GM19193 (cell line): ENCODE data around the gene LPGAT1.

Experiments used
- POLR2A ChIP-seq: IDR thresholded peaks from 4 replicates; pipeline ENCODE4 v1.6.1; 2011; ENCODE audit not compliant: insufficient read depth, insufficient read length; ENCODE audit errors: extremely low read depth

LPGAT1 gene

DNA sequence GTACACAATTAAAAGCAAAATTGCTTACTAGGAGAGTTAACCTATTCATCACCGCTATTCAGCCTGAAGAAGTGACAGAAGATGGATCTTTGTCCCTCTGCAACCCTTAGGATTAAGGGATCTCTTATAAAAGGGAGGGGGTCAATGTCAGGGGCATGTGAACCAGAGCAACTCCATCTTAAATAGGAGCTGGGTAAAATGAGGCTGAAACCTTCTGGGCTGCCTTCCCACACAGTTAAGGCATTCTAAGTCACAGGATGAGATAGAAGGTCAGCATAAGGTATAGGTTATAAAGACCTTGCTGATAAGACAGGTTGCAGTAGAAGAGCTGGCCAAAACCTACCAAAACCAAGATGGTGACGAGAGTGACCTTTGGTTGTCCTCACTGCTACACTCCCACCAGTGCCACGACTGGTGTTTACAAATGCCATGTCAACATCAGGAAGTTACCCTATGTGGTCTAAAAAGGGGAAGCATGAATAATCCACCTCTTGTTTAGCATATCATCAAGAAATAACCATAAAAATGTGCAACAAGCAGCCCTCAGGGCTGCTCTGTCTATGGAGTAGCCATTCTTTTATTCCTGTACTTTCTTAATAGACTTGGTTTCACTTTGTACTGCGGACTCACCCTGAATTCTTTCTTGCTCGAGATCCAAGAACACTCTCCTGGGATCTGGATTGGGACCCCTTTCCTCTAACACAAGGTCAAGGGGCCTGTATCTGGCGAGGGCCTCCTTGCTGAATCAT lies 119.8 kb downstream of the LPGAT1 start:
- TF ChIP-seq POLR2A: no peak

DNA sequence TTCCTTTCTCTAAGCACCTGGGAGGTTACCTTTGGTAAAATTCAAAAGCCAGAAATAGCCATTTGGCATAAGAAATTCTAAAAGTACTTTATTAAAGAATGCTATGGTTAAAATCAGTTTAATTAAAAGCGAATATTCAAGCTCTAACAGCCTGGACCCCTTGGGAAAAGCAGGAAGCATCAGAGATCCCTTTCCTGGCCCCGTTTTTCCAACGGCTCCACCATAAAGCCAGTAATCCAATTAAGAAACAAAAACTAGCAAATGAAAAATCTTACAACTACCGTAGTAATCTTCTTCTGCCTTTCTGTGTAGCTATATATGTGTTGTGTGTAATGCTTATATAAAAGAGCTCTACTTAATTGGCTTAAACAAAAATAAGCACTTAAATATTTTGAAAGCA lies 121.6 kb downstream of the LPGAT1 start:
- TF ChIP-seq POLR2A: no peak

DNA sequence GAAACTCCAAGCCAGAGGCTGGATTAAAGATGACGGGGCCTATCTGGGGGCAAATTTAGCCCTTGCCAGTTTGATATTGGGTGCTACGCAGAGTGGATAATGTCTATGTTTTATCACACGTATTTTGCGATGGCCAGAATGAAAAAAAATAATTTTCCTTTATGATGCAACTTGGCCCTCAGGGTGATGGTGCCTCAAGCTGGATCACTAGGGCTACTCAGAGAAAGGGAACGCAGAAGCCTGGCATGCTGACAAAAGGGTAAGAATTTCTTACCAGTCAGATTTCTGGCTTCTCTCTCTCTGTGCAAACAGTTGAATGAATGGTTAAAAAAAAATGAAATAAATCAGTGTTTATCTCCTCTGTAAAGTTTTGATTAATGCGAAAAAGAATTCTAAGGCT lies 122.6 kb downstream of the LPGAT1 start:
- no peak for TF ChIP-seq POLR2A

DNA sequence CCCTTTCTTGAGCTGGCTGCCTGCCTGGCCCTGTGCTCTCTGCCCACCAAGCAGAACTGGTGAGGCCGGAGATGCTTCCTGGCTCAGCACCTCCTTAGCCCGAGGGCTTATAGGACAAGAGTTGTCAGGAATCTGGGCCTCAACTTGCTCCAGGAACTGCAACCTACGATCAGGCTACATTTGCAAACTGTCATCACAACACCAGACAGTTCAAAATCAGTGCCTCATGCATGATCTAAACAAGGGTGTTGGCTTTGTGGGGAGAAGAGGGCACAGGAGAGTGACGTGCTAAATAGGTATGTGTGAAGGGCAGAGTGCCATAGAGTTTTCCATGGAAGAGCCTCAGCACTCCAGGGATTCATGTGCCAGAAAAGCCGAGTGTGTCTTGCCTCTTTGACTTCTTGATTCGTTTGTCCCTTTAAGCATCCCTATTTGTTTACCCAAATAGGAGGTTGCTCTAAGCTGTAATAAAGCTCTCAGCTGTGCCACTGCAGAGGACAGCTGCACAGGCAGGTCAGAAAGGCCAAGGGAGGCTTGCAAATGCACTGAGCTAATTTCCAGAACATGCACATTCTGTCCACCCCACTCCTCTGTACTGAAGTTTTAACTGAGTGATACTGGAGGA lies 125.0 kb downstream of the LPGAT1 start:
- no peak for TF ChIP-seq POLR2A

DNA sequence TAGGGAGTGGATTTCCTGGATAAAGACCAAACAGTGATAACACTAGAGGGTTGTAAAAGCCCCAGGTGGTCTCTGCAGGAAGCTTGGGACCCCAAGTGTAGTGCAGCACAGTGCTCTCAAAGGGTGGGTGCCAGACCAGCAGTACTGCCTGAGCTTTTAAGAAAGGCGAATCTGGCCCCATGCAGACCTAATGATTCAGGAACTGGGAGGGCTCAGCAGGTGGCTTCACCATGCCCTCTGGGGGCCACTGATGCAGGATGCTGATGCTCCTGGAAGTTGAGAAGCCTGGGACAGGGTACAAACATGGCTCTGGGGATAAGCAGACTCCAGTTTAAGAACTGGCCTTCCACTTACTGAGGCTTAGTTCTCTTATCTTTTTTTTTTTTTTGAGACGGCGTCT lies 126.0 kb downstream of the LPGAT1 start:
- no peak for TF ChIP-seq POLR2A

DNA sequence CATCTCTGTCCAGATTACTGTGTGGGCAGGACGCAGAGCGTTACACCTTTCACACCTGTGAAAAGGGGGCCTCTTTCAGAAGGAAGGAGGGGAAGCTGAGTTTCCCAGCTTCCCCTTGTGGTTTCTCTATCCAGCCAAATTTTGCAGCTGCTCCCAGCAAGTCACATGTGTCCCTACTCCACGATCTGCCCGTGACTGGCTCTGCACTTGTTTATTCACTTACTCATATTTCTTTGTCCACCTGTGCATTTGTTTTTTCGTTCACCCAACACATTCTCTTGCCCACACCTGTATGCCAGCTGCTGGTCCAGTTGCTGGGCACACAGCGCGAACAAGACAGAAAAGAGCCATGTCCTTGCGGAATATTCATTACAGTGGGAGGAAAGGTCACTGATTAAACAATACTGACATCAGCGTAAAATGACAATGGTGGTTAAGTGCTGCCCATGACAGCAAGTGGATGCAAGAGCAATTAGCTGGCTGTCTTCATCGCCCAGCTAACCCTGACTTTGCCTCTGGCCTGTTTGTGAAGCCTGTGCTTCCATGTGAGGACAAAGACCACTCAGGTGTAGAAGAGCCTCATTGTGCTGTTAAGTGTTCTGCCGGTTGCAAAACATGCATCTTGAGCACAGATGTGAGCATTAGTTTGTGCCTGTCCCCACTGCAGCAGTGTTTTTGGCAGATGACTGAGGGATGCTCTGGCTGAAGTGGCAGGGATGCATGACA lies 126.6 kb downstream of the LPGAT1 start:
- no peak for TF ChIP-seq POLR2A

DNA sequence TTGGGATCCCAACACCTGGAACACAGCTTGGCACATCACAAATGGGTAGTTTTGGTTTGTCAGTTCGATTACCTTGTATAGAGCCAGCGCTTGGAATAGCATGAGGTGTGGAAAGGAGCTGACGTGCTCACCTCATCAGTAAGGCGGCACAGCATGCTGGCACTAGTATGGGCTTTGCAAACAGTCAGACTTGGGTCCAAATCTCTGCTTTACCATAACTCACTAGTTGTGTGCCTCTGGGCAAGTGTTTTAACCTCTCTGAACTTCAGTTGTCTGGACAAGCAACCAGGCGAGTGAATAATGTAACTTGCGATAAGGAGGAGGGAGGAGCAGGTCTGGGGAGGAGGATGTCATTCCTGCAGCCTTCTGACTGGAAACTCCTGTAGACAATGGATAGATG lies 128.8 kb downstream of the LPGAT1 start:
- no peak for TF ChIP-seq POLR2A

DNA sequence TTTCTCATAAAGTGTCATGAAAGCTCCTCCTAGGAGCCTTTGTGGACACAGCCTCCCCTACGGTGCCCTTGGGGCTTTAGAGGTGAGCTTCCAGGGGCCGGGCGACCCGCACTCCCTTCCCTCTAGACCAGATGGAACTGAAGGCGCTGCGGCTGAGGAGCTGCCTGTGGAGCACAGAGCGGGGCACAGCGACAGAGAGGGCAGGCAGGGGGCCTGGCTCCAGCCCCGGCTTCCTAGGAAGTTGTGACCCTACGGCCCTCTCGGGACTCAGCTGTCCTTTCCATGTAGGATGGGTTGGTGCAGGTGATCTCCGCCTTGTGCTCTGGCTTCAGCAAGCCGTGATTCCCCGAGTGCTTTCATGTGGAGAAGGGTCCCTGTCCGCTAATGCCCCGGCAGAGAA lies 131.5 kb downstream of the LPGAT1 start:
- no peak for TF ChIP-seq POLR2A

DNA sequence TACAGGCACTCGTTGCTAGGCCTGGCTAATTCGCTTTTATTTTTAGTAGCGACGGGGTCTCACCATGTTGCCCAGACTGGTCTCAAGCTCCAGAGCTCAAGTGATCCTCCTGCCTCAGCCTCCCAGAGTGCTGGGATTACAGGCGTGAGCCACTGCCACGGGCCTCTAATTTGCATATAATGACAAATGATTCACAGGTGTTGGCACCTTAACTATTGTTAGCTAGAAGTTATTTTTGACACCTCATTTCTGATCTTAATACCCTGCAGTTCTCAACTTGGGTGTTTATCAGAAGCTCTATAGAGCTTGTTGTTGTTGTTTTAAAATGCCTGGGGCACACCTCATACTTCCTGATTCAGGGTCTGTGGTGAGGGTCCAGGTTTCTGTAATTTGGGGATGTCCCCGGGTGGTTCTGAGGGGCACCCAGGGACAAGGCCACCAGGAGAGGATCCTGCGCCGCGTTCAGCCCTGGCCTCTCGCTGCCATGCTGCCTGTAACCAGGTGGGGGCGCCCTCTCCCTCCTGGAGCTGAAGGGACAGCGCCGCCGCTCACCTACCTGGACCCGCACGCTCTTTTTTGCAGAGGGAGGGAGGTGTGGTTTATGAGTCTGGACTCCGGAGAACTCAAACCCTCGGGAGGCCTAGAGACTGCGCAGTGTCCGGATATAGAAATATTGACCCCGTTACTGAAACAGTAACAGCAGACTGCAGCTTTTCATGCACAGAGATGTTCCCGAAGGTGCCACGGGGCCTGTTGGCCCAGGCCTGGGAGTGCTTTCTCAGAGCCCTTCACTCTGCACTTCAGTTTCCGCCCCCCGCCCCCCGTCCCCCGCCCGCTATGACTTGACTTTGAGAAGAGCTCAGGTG lies 132.2 kb downstream of the LPGAT1 start:
- no peak for TF ChIP-seq POLR2A

DNA sequence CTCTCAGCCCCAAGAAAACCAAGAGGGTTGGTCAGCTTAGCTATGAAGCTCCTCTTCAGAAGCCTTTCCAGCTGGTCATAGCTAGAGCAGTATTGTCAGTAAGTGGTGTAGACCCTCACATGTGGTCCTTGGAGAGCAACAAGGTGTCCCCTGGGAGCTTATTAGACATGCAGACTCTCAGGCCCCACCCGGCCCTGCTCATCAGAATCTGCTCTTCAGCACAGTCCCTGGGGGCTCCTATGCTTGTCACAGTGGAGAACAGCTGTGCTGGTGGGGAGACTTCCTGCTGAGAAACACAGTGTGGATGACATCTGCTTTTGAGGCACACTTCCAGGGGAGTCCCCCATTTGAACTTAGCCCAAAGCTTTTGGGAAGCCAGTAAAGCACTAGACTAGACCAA lies 133.2 kb downstream of the LPGAT1 start:
- TF ChIP-seq POLR2A: no peak

DNA sequence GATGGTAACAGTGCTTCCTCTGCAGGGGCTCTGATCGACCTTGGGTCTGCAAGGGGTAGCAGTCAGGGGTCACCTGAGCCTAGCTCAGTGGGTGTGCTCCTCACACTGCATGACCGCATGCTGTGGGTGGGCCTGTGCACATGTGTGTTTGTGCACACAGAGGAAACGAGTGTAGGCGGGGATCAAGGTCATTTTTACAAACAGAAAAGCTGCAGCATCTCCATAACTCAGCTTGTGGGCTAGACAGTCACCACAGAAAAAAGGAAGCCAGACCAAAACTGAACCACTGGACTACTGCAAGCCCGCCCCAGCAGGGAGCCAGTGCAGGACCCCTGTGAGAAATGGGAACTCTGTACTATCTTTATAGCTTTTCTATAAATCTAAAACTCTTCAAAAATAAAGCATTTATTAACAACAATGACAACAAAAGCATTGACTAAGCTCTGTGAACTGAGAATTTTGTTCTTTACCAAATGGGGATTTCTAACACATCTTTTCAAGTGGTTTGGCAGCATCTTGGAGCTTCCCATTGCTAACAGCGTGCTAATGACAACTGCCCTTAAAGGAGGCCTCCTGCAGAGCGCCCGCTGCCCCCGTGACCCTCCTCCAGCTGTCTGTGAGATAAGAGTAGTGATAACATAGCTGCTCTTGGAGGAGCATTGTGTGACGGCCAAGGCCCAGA lies 135.3 kb downstream of the LPGAT1 start:
- TF ChIP-seq POLR2A: no peak
